Endothelial cell (in vitro differentiated cells): ENCODE results near the gene UVRAG. TPM values are rescaled to one million over a fixed set of nuclear protein-coding genes. Genes with fewer than 3 reads are reported as not detected.

Source experiments
- DNase-seq: peaks from one replicate; pipeline ENCODE4 v3.0.0; 2021; ENCODE audit warnings: low spot score
- H3K27ac Mint-ChIP-seq: one replicate; pipeline ENCODE4 v1.8.0; 2021; ENCODE audit warnings: mixed read lengths, inconsistent platforms; ENCODE audit not compliant: unreplicated experiment
- H3K27me3 Mint-ChIP-seq: one replicate; pipeline ENCODE4 v1.8.0; 2021; ENCODE audit warnings: mild to moderate bottlenecking, moderate library complexity, mixed read lengths, inconsistent platforms; ENCODE audit not compliant: unreplicated experiment
- H3K36me3 Mint-ChIP-seq: one replicate; pipeline ENCODE4 v1.8.0; 2021; ENCODE audit warnings: mild to moderate bottlenecking, low read depth, mixed read lengths, inconsistent platforms; ENCODE audit not compliant: unreplicated experiment
- H3K4me1 Mint-ChIP-seq: one replicate; pipeline ENCODE4 v1.8.0; 2021; ENCODE audit warnings: mild to moderate bottlenecking, mixed read lengths, inconsistent platforms; ENCODE audit not compliant: unreplicated experiment
- H3K4me3 Mint-ChIP-seq: one replicate; pipeline ENCODE4 v1.8.0; 2021; ENCODE audit warnings: mild to moderate bottlenecking, mixed read lengths, inconsistent platforms; ENCODE audit not compliant: unreplicated experiment
- H3K9me3 Mint-ChIP-seq: one replicate; pipeline ENCODE4 v1.8.0; 2021; ENCODE audit warnings: mixed read lengths, inconsistent platforms; ENCODE audit not compliant: unreplicated experiment
- total RNA-seq: library from RNA; stranded (reverse); fragmentation: NEBNext Ultra II Directional; extraction: Animal tissue kit (Norgen Biotek cat#: 25700); gene quantifications from one replicate; pipeline ENCODE4 v1.2.1, GENCODE V29; 2021; ENCODE audit not compliant: unreplicated experiment
- TF ChIP-seq, protein P1 (sequence below): fragments of 200-600 bp; sonication (generic); IDR thresholded peaks from one replicate; pipeline ENCODE4 v1.5.0; 2021; ENCODE audit warnings: antibody characterized with exemption; ENCODE audit not compliant: unreplicated experiment

The UVRAG gene
- total RNA-seq, 1 donor from 2014 or later = 25.0 TPM

DNA sequence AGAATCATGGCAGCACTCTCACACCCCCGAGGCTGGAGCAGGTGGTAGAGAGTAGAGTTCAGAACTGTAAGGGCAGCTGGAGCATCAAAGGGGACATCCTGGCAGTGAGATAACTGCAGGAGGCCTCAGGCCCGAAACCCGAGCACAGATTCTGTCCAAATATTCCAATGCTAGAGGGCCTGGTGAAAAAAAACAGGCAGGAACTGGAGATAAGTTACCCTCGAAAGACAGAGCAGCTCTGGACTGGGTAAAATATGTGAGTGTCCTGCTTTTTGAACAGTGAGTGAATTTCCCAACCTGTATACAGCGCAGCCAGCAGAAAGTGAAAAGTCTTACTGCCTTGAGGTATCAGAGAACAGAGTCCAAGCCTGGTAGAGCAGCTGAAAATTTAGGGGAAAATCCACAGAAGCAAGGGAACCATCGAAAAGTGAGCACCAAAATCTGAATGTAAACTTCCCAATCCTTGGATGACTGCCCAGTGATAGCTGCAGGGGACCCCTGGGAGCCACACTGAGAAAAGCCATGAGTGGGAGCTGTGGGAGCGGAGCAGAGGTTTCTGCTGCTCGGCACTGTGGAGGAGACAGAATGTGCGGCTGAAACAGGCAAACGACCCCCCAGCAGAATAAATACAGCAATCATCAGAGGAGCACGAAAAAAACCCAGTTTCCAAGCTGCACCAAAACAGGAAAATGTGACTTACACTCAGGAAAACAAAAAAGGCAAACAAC is 340.7 kb downstream of the UVRAG start:
- TF ChIP-seq, protein P1, sequence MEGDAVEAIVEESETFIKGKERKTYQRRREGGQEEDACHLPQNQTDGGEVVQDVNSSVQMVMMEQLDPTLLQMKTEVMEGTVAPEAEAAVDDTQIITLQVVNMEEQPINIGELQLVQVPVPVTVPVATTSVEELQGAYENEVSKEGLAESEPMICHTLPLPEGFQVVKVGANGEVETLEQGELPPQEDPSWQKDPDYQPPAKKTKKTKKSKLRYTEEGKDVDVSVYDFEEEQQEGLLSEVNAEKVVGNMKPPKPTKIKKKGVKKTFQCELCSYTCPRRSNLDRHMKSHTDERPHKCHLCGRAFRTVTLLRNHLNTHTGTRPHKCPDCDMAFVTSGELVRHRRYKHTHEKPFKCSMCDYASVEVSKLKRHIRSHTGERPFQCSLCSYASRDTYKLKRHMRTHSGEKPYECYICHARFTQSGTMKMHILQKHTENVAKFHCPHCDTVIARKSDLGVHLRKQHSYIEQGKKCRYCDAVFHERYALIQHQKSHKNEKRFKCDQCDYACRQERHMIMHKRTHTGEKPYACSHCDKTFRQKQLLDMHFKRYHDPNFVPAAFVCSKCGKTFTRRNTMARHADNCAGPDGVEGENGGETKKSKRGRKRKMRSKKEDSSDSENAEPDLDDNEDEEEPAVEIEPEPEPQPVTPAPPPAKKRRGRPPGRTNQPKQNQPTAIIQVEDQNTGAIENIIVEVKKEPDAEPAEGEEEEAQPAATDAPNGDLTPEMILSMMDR = no peak
- Mint-ChIP-seq H3K27me3 (peaks cover 4% of the 10 kb centered on the region), H3K9me3 (no peaks in the 10 kb centered on the region), H3K27ac (no peak overlapping the region), H3K4me3 (no peak overlapping the region), H3K4me1 (peaks cover 30% of the 10 kb centered on the region), H3K36me3 (no peaks in the 10 kb centered on the region)
- DNase-seq = no peak

DNA sequence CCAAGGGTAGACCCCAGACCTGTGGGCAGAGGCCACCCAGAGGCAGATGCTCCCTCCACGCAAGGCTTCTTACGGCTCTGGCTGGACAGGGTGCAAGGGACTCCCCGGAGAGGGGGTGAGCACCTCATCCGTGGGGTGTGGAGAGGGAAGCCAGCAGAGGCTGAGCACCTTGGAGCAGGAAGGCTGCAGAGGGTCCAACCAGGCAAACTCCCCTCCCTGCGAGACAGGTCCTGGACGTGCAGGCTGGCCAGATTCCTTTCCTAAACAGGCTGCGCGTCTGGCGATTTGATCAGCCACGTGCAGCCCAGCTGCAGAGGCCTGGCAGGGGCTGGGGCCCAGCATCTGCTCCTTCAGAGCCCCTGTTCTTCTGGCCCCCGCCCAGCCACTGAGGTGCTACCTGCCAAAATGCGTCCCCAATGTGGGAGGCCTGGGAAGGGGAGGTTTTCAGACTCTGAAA is 342.0 kb downstream of the UVRAG start:
- H3K9me3 Mint-ChIP-seq = no peaks in the 10 kb centered on the region
- peaks cover 28% of the 10 kb centered on the region for H3K4me1 Mint-ChIP-seq
- TF ChIP-seq, protein P1 = no peak
- no peak overlapping the region for H3K4me3 Mint-ChIP-seq
- no peak for DNase-seq
- no peak overlapping the region for H3K27ac Mint-ChIP-seq
- H3K27me3 Mint-ChIP-seq = peaks cover 4% of the 10 kb centered on the region
- no peaks in the 10 kb centered on the region for H3K36me3 Mint-ChIP-seq

DNA sequence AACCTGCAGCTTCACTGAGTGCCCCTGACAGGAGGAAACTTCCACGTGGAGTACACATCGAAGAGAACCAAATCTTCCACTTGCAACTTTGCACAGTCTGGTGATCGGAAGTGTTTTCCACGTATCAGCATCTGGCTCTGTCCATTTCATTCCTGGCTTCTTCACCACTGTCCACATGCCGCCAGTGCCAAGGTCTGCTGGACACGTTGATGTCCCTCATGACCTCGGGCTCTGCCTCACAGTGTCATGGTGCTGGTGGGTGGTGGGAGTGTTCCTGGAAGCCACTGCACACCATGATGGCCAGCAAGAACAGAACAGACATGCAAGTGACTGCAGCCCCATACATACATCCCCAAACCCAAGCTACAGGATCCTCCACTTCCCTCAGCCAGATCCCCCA is 342.9 kb downstream of the UVRAG start:
- Mint-ChIP-seq H3K9me3 (no peaks in the 10 kb centered on the region), H3K4me3 (no peak overlapping the region), H3K27ac (no peak overlapping the region), H3K36me3 (no peaks in the 10 kb centered on the region), H3K4me1 (peaks cover 22% of the 10 kb centered on the region), H3K27me3 (peaks cover 2% of the 10 kb centered on the region)
- TF ChIP-seq, protein P1 = no peak
- DNase-seq = no peak

DNA sequence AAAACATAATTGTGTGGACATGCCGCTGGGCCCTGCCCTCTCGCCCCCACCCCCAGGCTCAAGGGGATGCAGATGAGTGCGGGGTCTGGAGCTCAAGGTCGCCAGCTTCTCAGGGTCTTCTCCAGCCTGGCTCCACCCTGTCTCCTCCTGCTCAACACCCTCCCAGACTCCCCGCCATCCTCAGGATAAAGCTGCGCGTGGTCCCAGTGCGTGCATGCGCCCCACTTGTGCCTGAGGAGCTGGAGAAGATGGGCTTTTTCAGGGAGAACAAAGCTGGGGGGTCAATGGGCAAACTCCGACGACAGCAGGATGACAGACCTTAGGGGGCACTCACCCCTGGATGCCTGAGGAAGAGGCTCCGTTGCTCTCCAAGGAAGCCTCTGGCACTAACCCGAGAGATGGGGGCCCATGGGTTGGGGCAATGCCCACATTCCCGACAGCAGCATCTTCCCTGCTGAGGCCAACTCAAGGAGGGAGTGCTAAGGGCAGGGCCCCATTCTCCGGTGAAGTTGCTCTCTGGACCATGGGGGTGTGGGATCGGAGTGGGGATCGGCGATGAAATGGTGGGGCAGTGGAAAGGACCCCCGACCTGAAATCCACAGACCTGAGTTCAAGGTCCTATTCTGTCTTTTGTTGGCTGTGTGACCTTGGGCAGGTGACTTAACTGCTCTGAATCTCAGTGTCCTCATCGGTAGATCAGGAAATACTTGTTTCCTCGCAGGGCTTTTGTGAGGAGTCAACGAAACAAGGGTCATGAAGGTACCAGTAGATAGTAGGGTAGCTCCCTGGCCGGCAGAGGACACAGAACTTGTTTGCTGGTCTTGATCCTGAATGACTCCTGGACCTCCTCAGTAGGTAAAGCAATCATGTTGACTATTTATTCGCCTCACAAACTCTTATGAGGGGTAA is 343.6 kb downstream of the UVRAG start:
- TF ChIP-seq, protein P1 = no peak
- DNase-seq = no peak
- Mint-ChIP-seq H3K4me3 (no peak overlapping the region), H3K4me1 (peaks cover 15% of the 10 kb centered on the region), H3K27ac (no peak overlapping the region), H3K27me3 (peaks cover 5% of the 10 kb centered on the region), H3K9me3 (no peaks in the 10 kb centered on the region), H3K36me3 (no peaks in the 10 kb centered on the region)
